AG04449 (cell line): ENCODE measurements around the gene TANC1.

Experiments used
- CTCF ChIA-PET: fragments of 350-600 bp; formaldehyde crosslinking; extraction: SDS; loops from one replicate; lab custom pipeline; 2021; ENCODE audit warnings: antibody characterized with exemption; lab: Yijun Ruan, JAX
- POLR2A ChIA-PET: fragments of 400-600, 350-600 bp; formaldehyde crosslinking; extraction: SDS; loops from one replicate; lab custom pipeline; 2020; ENCODE audit warnings: antibody characterized with exemption, inconsistent platforms; lab: Yijun Ruan, JAX
- DNase-seq: peaks from one replicate; pipeline ENCODE4 v3.0.0-alpha.2; 2010; ENCODE audit warnings: low read depth, low spot score
- H3K4me3 ChIP-seq: 2 replicates; pipeline ENCODE4 v1.5.1; 2011; ENCODE audit warnings: low read depth, mild to moderate bottlenecking, control low read depth, low read length
- TF ChIP-seq, protein P1 (sequence below): IDR thresholded peaks from one replicate; pipeline ENCODE4 v1.5.1; 2011; ENCODE audit warnings: mild to moderate bottlenecking, moderate library complexity, low read length, control low read depth, inconsistent platforms; ENCODE audit not compliant: insufficient read depth; ENCODE audit errors: missing control alignments

The TANC1 gene

GRCh38 chr2:159054985-159055384 lies 86.5 kb downstream of the TANC1 start:
- ChIA-PET POLR2A (interaction anchor here (1.0 kb wide), 1 partner anchor 78 kb away, joined by 3 read pairs; no protein-coding TSS in a partner anchor), CTCF (interaction anchor here (1.4 to 2.6 kb wide), 4 partner anchors 8 to 64 kb away, joined by 5 to 9 read pairs (median 6); no protein-coding TSS in a partner anchor)
- TF ChIP-seq, protein P1, sequence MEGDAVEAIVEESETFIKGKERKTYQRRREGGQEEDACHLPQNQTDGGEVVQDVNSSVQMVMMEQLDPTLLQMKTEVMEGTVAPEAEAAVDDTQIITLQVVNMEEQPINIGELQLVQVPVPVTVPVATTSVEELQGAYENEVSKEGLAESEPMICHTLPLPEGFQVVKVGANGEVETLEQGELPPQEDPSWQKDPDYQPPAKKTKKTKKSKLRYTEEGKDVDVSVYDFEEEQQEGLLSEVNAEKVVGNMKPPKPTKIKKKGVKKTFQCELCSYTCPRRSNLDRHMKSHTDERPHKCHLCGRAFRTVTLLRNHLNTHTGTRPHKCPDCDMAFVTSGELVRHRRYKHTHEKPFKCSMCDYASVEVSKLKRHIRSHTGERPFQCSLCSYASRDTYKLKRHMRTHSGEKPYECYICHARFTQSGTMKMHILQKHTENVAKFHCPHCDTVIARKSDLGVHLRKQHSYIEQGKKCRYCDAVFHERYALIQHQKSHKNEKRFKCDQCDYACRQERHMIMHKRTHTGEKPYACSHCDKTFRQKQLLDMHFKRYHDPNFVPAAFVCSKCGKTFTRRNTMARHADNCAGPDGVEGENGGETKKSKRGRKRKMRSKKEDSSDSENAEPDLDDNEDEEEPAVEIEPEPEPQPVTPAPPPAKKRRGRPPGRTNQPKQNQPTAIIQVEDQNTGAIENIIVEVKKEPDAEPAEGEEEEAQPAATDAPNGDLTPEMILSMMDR, result no peak
- no peak for DNase-seq
- H3K4me3 ChIP-seq, result no peak overlapping the region

DNA sequence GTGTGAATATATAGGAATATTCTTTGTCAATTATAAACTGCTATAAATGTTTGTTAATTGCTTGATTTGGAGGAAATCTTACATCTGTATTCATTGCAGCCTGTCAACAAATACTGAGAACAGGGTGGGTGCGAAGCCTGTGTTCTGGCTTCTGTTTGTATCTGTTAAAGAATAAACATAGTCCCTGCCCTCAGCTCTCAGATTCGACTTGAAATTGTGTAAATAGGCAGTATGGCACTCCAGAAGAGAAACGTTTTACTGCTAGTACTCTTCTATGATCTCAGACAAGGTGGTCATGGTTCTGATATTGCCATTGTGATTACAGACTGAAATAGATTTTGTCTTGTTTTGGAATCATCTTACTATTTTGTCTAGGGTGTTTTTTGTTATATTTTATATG lies 92.1 kb downstream of the TANC1 start:
- TF ChIP-seq, protein P1, result no peak
- DNase-seq, result no peak
- no peak overlapping the region for H3K4me3 ChIP-seq
- ChIA-PET POLR2A (no interaction called here), CTCF (no interaction called here)

DNA sequence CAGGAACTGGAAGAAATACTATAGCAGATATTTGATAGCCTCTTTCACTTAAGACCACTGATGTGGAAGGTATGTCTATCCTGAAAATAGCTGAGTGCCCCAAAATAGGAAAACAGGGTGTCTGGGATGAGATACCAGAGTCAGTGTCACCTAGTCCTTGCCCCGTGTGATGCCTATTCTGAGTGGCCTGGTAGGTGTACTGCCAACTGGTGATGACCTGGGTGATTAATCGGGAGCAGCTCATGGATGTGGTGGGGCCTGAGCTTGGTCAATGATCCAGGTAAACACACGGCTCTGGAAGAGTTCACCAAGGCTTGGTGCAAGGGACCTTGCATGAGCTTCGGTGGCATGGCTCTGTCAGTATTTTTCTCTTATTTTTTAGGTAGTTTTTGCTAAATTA lies 95.2 kb downstream of the TANC1 start:
- ChIA-PET CTCF (interaction anchor here (1.1 to 1.8 kb wide), 4 partner anchors 9 to 55 kb away, joined by 3 to 9 read pairs (median 4); no protein-coding TSS in a partner anchor), POLR2A (interaction anchor here (0.7 kb wide), 1 partner anchor 72 kb away, joined by 3 read pairs; no protein-coding TSS in a partner anchor)
- DNase-seq, result no peak
- TF ChIP-seq, protein P1, result no peak
- H3K4me3 ChIP-seq, result no peak overlapping the region

DNA sequence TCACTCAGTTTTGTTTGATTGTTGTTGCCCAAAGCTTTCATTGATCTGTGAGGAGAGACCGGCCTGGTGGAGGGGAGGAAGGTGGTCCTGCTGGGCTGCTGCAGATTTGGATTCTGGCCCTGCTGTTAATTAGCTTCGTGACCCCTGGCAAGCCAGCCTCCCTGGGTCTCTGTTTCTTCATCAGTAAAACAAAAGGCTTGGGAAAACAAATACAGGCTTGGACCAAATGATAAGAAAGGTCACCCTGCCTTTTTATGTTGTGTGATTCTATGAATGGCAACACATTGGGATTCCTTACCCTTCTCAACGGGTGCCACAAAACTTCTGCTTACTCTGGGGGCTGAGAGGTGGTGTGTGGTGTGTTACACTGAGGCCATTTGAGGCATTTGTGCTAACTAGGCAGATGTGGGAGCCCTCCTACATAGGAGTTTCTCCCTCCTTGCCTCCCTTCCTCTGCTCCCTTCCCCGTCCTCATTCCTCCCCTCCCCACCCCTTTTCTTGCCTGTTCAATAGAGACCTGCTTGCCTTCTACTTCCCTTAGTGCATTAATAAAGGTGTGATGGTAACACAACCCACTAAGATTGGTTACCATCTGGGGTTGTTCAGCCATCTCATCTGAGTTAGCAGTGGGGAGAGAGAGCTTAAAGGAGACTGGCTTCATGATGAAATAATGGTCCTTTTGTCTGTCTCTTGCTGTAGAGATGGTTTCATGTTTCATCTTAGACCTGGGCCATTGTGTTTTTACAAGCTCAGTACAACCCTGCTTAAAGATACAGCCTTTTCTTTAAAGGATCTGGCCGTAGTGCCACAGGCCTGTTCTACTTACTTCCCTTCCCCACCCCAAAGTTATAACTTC lies 96.2 kb downstream of the TANC1 start:
- CTCF ChIA-PET, result interaction anchor here (1.2 to 2.2 kb wide), 5 partner anchors 10 to 54 kb away, joined by 4 to 11 read pairs (median 6); no protein-coding TSS in a partner anchor
- DNase-seq, result no peak
- TF ChIP-seq, protein P1, result no peak
- POLR2A ChIA-PET, result interaction anchor here (0.7 to 1.0 kb wide), 2 partner anchors 19 to 133 kb away, joined by 3 read pairs; no protein-coding TSS in a partner anchor
- H3K4me3 ChIP-seq, result no peak overlapping the region

- POLR2A ChIA-PET, result interaction anchor here (0.7 to 1.0 kb wide), 2 partner anchors 18 to 134 kb away, joined by 3 read pairs; no protein-coding TSS in a partner anchor
- no peak for DNase-seq
- H3K4me3 ChIP-seq, result no peak overlapping the region
- TF ChIP-seq, protein P1, result no peak
- CTCF ChIA-PET, result interaction anchor here (1.2 to 2.2 kb wide), 3 partner anchors 11 to 54 kb away, joined by 4 to 11 read pairs (median 6); no protein-coding TSS in a partner anchor
Observed at GRCh38 chr2:159065313-159065712, 96.9 kb downstream of the TANC1 start.

DNA sequence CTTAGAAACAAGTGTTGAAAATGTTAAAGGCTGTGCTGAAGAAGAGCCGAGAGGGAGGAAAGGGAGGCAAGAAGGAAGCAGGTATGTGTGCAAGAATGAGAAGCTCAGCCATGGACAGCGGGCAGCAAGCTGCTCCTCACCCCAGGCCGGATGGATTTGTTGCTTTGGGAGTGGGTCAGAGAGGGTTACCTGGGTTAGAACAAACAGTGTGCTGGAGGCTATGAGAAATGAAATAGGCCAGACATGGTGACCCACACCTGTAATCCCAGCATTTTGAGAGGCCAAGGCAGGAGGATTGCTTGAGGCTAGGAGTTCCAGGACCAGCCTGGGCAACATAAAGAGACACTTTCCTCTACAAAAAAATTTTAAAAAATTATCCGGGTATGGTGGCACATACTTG lies 97.5 kb downstream of the TANC1 start:
- ChIA-PET CTCF (interaction anchor here (0.7 to 2.2 kb wide), 3 partner anchors 32 to 172 kb away, joined by 3 to 11 read pairs (median 4); no protein-coding TSS in a partner anchor), POLR2A (interaction anchor here (1.0 kb wide), 1 partner anchor 17 kb away, joined by 3 read pairs; no protein-coding TSS in a partner anchor)
- H3K4me3 ChIP-seq, result no peak overlapping the region
- TF ChIP-seq, protein P1, result no peak
- DNase-seq, result no peak
